Measurements from ENCODE around the gene SPEG.

The SPEG gene

DNA sequence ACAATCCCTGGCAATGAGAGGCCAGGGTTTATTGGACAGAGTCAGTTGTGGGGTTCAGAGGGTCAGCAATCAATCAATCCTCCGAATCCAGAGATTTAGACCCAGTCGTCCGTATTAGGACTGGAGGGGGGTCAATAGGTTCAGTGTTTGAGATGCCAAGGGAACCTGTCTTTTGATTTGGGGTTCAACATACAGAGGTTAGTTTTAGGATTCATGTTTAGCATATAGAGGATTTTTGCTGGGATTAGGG, 64.3 kb downstream of the SPEG start:
- H3K4me3 ChIP-seq (ENCODE audit: low read depth, low read length), result peak overlapping the region; percentile 83
- TF ChIP-seq, protein P1, sequence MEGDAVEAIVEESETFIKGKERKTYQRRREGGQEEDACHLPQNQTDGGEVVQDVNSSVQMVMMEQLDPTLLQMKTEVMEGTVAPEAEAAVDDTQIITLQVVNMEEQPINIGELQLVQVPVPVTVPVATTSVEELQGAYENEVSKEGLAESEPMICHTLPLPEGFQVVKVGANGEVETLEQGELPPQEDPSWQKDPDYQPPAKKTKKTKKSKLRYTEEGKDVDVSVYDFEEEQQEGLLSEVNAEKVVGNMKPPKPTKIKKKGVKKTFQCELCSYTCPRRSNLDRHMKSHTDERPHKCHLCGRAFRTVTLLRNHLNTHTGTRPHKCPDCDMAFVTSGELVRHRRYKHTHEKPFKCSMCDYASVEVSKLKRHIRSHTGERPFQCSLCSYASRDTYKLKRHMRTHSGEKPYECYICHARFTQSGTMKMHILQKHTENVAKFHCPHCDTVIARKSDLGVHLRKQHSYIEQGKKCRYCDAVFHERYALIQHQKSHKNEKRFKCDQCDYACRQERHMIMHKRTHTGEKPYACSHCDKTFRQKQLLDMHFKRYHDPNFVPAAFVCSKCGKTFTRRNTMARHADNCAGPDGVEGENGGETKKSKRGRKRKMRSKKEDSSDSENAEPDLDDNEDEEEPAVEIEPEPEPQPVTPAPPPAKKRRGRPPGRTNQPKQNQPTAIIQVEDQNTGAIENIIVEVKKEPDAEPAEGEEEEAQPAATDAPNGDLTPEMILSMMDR (IDR thresholded peaks at IDR 0.05; ENCODE audit: borderline replicate concordance, insufficient read depth, low read depth, low read length), result no peak

DNA sequence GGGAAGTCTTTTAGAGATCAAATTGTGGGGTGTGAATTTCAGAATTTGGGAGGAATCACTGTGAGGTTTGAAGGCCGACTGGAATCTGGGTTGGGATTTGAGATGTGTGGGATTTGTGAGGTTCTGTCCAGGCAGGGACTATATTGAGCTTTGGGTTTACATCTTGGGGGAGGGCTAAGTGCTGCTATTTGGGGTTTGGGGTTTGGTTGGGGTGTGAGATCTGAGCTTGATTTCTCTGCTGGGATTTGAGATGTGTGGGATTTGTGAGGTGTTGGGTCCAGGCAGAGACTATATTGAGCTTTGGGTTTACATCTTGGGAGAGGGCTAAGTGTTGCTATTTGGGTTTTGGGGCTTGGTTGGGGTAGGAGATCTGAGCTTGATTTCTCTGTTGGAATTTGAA, 64.9 kb downstream of the SPEG start:
- TF ChIP-seq, protein P1 (IDR thresholded peaks at IDR 0.05; ENCODE audit: borderline replicate concordance, insufficient read depth, low read depth, low read length), result no peak
- peak overlapping the region; percentile 83 for H3K4me3 ChIP-seq (ENCODE audit: low read depth, low read length)

DNA sequence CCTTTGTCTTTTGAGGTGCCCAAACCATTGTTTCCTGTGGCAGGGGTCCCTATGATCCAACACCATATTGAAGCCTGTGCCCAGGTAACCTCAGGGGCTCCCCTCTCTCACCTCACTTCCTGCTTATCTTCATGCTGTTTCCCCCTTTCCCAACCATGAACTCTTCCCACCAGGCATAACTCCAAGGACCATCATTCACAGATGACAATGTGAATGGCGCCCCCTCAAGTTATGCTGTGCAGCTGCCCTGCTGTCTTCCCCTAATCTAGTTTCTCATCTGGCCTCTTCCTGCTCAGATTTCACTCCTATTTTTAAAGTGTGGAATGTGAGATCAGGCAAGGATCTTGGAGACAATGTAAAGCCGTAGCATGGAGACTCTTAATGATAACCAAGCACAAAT, 65.5 kb downstream of the SPEG start:
- H3K4me3 ChIP-seq (ENCODE audit: low read depth, low read length), result no peak overlapping the region
- TF ChIP-seq, protein P1 (IDR thresholded peaks at IDR 0.05; ENCODE audit: borderline replicate concordance, insufficient read depth, low read depth, low read length), result 0 out of 2 replicates have a peak, but pooled peaks have one; percentile 33

DNA sequence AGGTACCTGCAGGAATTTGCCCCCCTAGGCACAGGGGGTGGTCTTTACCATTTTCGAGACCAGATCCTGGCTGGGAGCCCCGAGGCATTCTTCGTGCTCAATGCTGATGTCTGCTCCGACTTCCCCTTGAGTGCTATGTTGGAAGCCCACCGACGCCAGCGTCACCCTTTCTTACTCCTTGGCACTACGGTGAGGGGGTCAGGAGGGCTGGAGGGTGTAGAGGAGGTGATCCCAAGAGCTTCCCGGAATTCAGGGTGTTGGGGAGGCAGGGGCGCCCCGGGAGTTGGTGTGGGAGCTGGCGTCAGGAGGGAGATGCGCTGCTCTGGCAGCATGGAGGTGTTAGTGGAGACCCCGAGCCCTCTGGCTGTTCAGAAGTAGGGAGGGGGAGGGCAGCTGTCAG, 67.2 kb downstream of the SPEG start:
- no peak overlapping the region for H3K4me3 ChIP-seq (ENCODE audit: low read depth, low read length)
- TF ChIP-seq, protein P1 (IDR thresholded peaks at IDR 0.05; ENCODE audit: borderline replicate concordance, insufficient read depth, low read depth, low read length), result no peak

DNA sequence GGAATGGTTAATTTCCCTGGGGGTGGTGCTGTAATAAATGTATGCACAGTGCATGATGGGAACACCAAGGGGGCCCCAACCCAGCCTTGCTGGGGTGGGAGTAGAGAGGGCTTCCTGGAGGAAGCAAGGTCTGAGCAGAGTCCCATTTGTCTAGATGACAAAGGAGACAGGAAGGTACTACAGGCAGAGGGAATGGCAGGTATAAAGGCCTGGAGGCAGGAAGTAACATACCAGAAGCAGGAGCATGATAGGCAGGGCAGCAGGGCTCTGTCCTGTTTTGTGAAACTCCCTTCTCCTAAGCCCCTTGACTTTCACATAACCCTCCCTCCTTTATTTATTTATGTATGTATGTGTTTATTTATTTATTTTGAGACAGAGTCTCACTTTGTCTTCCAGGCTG, 68.0 kb downstream of the SPEG start:
- TF ChIP-seq, protein P1 (IDR thresholded peaks at IDR 0.05; ENCODE audit: borderline replicate concordance, insufficient read depth, low read depth, low read length), result no peak
- H3K4me3 ChIP-seq (ENCODE audit: low read depth, low read length), result no peak overlapping the region

DNA sequence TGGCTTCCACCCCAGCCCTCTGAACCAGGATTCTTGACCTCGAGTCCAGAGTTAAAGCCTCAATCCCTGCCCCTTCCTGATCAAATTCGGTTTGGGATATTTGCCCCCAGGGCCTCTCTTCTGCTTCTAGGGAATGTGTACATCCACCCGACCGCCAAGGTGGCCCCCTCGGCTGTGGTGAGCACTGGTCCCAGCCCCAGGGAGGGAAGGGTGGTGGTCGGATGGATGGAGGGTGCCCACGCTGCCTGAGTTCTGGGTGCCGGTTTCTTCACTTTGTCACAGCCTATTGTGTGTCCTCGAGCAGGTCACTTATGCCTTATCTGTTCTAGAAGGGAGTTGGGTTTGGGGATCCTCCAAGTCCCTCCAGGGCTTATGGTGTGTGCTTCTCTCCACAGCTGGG, 70.9 kb downstream of the SPEG start:
- TF ChIP-seq, protein P1 (IDR thresholded peaks at IDR 0.05; ENCODE audit: borderline replicate concordance, insufficient read depth, low read depth, low read length), result no peak

DNA sequence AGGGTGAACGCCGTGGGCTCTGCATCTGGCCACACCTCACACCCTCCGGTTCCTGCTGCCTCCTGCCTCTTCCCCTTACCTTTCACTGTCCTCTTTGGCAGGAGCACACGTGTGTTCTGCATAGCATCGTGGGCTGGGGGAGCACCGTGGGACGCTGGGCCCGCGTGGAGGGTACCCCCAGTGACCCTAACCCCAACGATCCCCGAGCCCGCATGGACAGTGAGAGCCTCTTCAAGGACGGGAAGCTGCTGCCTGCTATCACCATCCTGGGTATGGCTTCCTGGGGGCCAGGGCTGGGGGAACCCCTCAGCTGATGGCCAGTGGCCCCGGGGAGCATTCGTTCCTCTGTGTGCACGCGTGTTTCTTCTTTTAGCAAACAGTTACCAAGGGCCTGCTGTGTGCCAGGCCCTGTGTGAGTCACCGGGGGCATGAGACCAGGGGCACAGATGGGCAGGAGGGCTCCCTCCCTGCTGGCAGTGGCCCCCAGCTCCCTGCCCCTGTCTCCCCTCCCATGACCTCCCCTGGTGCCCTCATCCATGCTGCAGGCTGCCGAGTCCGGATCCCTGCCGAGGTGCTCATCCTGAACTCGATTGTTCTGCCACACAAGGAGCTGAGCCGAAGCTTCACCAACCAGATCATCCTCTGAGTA, 71.6 kb downstream of the SPEG start:
- H3K4me3 ChIP-seq (ENCODE audit: low read depth, low read length), result no peak overlapping the region
- TF ChIP-seq, protein P1 (IDR thresholded peaks at IDR 0.05; ENCODE audit: borderline replicate concordance, insufficient read depth, low read depth, low read length), result no peak

More for the DNA sequence above, 70.9 kb downstream of the SPEG start:
- H3K4me3 ChIP-seq (ENCODE audit: low read depth, low read length), result no peak overlapping the region
